Neural cell (in vitro differentiated cells): Measurements from ENCODE around the gene FAM83B.

ENCODE experiments used
- CTCF ChIP-seq: fragments of 450-650 bp; IDR thresholded peaks from 2 replicates; pipeline ENCODE4 v1.5.1; 2014; ENCODE audit warnings: antibody characterized with exemption, mild to moderate bottlenecking, moderate library complexity; ENCODE audit not compliant: poor library complexity, severe bottlenecking
- EZH2 ChIP-seq: fragments of 200-600, 300-800 bp; shearing (Covaris generic), sonication (generic); IDR thresholded peaks from 2 replicates; pipeline ENCODE4 v1.6.1; 2014; ENCODE audit warnings: antibody characterized with exemption, low read length, borderline replicate concordance, mild to moderate bottlenecking; ENCODE audit not compliant: insufficient read depth, poor library complexity, severe bottlenecking
- POLR2AphosphoS5 ChIP-seq: IDR thresholded peaks from 2 replicates; pipeline ENCODE4 v1.6.1; 2012
- REST ChIP-seq: IDR thresholded peaks from 2 replicates; pipeline ENCODE4 v1.6.1; 2012; ENCODE audit warnings: borderline replicate concordance
- SMC3 ChIP-seq: fragments of 450-650 bp; conservative IDR thresholded peaks from 2 replicates; pipeline ENCODE4 v1.6.1; 2014; ENCODE audit warnings: antibody characterized with exemption, mild to moderate bottlenecking, moderate library complexity; ENCODE audit not compliant: poor library complexity
- TAF1 ChIP-seq: IDR thresholded peaks from 2 replicates; pipeline ENCODE4 v1.6.1; 2012; ENCODE audit warnings: low read depth

DNA sequence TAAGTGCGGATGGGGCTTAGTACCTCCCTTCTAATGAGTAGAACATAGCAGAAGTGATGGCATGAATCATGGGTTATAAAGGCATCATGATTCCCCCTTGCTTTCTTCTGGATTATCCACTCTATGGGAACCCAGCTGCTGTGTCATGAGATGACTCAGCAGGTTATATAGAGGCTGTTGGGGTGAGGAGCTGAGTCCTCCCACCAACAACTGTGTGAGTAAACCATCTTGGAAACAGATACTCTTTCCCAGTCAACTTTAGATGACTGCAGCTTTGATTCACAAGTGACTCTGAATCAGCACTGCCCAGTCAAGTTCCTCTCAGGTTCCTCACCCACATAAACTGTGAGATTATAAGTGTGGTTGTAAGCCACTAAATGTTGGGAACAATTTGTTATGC is 46.3 kb downstream of the FAM83B start:
- no peak for TF ChIP-seq REST
- TF ChIP-seq CTCF, result no peak
- TF ChIP-seq POLR2AphosphoS5, result no peak
- TF ChIP-seq TAF1, result no peak
- TF ChIP-seq EZH2, result no peak
- TF ChIP-seq SMC3, result no peak
